GM23338 (cell line): ENCODE data around the gene OR1L6. TPM values are rescaled to one million over a fixed set of nuclear protein-coding genes. Genes with fewer than 3 reads are reported as not detected.

Experiments
- ATAC-seq: fragments of 200-7000 bp; cut with Tn5 transposase; 3 replicates; pipeline ENCODE4 v1.9.1; 2020
- DNase-seq: peaks from one replicate; pipeline ENCODE4 v3.0.0-alpha.2; 2015; ENCODE audit warnings: low spot score
- H2AFZ ChIP-seq: fragments of 200-600 bp; sonication (generic); 2 replicates; pipeline ENCODE4 v1.8.0; 2016; ENCODE audit warnings: antibody characterized with exemption, mild to moderate bottlenecking, moderate library complexity
- H3F3A ChIP-seq: fragments of 200-600 bp; sonication (generic); replicated peaks from 2 replicates; pipeline ENCODE4 v1.8.0; 2017; ENCODE audit warnings: antibody characterized with exemption, mixed run types, low read depth
- H3K27ac ChIP-seq: fragments of 200-600 bp; sonication (generic); 2 replicates; pipeline ENCODE4 v1.6.1; 2016; ENCODE audit warnings: low read depth
- H3K27me3 ChIP-seq: fragments of 200-600 bp; sonication (generic); 2 replicates; pipeline ENCODE4 v1.8.0; 2016; ENCODE audit warnings: mild to moderate bottlenecking, mixed run types, moderate library complexity; ENCODE audit not compliant: insufficient read depth
- H3K36me3 ChIP-seq: fragments of 200-600 bp; sonication (generic); 2 replicates; pipeline ENCODE4 v1.8.0; 2016; ENCODE audit warnings: mild to moderate bottlenecking; ENCODE audit not compliant: insufficient read depth
- H3K4me1 ChIP-seq: fragments of 200-600 bp; sonication (generic); 2 replicates; pipeline ENCODE4 v1.8.0; 2016; ENCODE audit warnings: mild to moderate bottlenecking, moderate library complexity; ENCODE audit not compliant: insufficient read depth
- H3K4me2 ChIP-seq: fragments of 200-600 bp; sonication (generic); 2 replicates; pipeline ENCODE4 v1.7.1; 2017; ENCODE audit warnings: mixed run types
- H3K4me3 ChIP-seq: fragments of 200-600 bp; sonication (generic); 2 replicates; pipeline ENCODE4 v1.6.1; 2016; ENCODE audit warnings: mixed run types
- H3K79me2 ChIP-seq: fragments of 200-600 bp; sonication (generic); replicated peaks from 2 replicates; pipeline ENCODE4 v1.8.0; 2017; ENCODE audit warnings: mild to moderate bottlenecking; ENCODE audit not compliant: insufficient read depth
- H3K9me2 ChIP-seq: fragments of 200-600 bp; sonication (generic); 2 replicates; pipeline ENCODE4 v1.8.0; 2017; ENCODE audit not compliant: insufficient read depth
- H4K20me1 ChIP-seq: fragments of 200-600 bp; sonication (generic); replicated peaks from 2 replicates; pipeline ENCODE4 v1.8.0; 2017; ENCODE audit warnings: mild to moderate bottlenecking; ENCODE audit not compliant: insufficient read depth
- H3K27ac Mint-ChIP-seq: 2 replicates; pipeline ENCODE4 v1.8.0; 2020; ENCODE audit warnings: inconsistent platforms, mild to moderate bottlenecking, moderate library complexity, mixed read lengths
- H3K27me3 Mint-ChIP-seq: 3 replicates; pipeline ENCODE4 v1.8.0; 2022; ENCODE audit warnings: low read depth, mild to moderate bottlenecking, moderate library complexity, mixed read lengths, inconsistent platforms; ENCODE audit not compliant: insufficient read depth, poor library complexity
- H3K36me3 Mint-ChIP-seq: 3 replicates; pipeline ENCODE4 v1.8.0; 2021; ENCODE audit warnings: low read depth, mild to moderate bottlenecking, inconsistent platforms, moderate library complexity, mixed read lengths
- H3K4me1 Mint-ChIP-seq: 3 replicates; pipeline ENCODE4 v1.8.0; 2020; ENCODE audit warnings: mild to moderate bottlenecking, inconsistent platforms, mixed read lengths
- H3K4me3 Mint-ChIP-seq: 3 replicates; pipeline ENCODE4 v1.8.0; 2021; ENCODE audit warnings: moderate library complexity, mild to moderate bottlenecking, inconsistent platforms, mixed read lengths
- H3K9me3 Mint-ChIP-seq: 3 replicates; pipeline ENCODE4 v1.8.0; 2020; ENCODE audit warnings: moderate library complexity, mild to moderate bottlenecking, inconsistent platforms, mixed read lengths
- CREB1 ChIP-seq: fragments of 250-450 bp; sonication (Bioruptor Pico); IDR thresholded peaks from 2 replicates; pipeline ENCODE4 v1.5.0; 2020; ENCODE audit warnings: low read depth, mild to moderate bottlenecking, moderate library complexity
- EZH2 ChIP-seq: fragments of 200-600 bp; sonication (generic); IDR thresholded peaks from one replicate; pipeline ENCODE4 v1.8.0; 2017; ENCODE audit warnings: antibody characterized with exemption, mild to moderate bottlenecking, low read depth; ENCODE audit not compliant: unreplicated experiment
- EZH2phosphoT487 ChIP-seq: fragments of 200-600 bp; sonication (generic); IDR thresholded peaks from one replicate; pipeline ENCODE4 v1.8.1; 2018; ENCODE audit warnings: antibody characterized with exemption; ENCODE audit not compliant: unreplicated experiment
- NANOG ChIP-seq: IDR thresholded peaks from 2 replicates; pipeline ENCODE4 v1.6.1; 2016; ENCODE audit warnings: antibody characterized with exemption, borderline replicate concordance
- POLR2AphosphoS5 ChIP-seq: IDR thresholded peaks from 2 replicates; pipeline ENCODE4 v1.6.1; 2016; ENCODE audit warnings: antibody characterized with exemption, low read depth
- ZNF114 ChIP-seq: fragments of 250-450 bp; sonication (Bioruptor Pico); IDR thresholded peaks from 2 replicates; pipeline ENCODE4 v1.5.0; 2020; ENCODE audit warnings: mild to moderate bottlenecking, moderate library complexity
- ZNF331 ChIP-seq: fragments of 250-450 bp; sonication (Bioruptor Pico); IDR thresholded peaks from 2 replicates; pipeline ENCODE4 v1.5.0; 2020; ENCODE audit warnings: low read depth, mild to moderate bottlenecking, moderate library complexity
- polyA plus RNA-seq: library from polyadenylated mRNA; unstranded; fragments of >200 nt; fragmentation: Nextera tagmentation; extraction: Ambion mirVana; gene quantifications from 2 replicates; pipeline ENCODE4 v1.2.1, GENCODE V29; 2016
- total RNA-seq: library from RNA; depleted of rRNA; stranded (reverse); fragments of >200 nt; shearing (Covaris generic); gene quantifications from 2 replicates; pipeline ENCODE4 v1.2.3, GENCODE V29; 2014
- TF ChIP-seq, protein P1 (sequence below): IDR thresholded peaks from one replicate; pipeline ENCODE4 v1.6.1; 2018; ENCODE audit warnings: antibody characterized with exemption; ENCODE audit not compliant: unreplicated experiment
- TF ChIP-seq, protein P2 (sequence below): IDR thresholded peaks from 2 replicates; pipeline ENCODE4 v1.6.1; 2016; ENCODE audit warnings: antibody characterized with exemption
- TF ChIP-seq, protein P3 (sequence below), 2 experiments: fragments of 200-600 bp in 1 of 2; sonication (generic) in 1 of 2; conservative IDR thresholded peaks; 2 replicates each; pipeline versions ENCODE4 v1.5.1 to v1.6.1; 2016 to 2017; ENCODE audit warnings: antibody characterized with exemption in 2 of 2, low read depth in 2 of 2, mild to moderate bottlenecking in 2 of 2, moderate library complexity in 1 of 2

Gene OR1L6
- total and polyA plus RNA-seq, 2 experiments from 2014 or later: not detected

DNA sequence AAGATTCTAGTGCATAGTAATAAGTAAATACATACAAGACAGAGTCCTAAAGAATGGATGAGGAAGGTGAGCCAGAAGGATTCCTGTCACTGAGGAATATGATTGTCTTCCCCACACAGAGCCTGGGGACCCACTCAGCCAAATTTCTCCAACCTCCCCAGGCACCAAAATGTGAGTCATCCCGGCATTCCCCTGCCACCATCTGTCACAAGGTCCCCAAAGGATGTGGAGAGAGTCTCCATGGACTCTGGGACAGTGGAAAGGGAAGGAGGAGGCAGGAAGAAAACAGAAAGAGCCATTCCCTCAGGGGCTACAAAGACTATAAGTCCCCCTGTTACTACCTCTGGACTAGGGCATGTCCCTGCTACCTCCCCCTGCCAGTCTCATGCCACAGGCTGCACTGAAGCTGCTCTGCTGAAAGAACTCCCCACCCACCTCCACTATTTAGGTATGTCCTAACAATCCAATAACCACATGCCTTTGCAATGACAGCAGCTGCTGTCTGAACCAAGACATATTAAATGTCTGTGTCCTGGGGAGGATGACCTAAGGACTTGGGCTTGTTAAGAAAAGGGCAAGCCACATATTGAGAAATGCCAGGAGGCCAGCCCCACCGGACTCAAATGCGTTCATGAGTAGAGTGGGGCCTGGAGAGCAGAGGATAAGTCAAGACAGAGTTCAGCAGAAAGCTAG is 36.0 kb downstream of the OR1L6 start:
- Mint-ChIP-seq H3K36me3 (no peaks in the 10 kb centered on the region; the same call in none of the 3 replicates), H3K27ac (no peak overlapping the region), H3K4me1 (no peaks in the 10 kb centered on the region), H3K9me3 (peaks cover 77% of the 10 kb centered on the region), H3K27me3 (no peaks in the 10 kb centered on the region), H3K4me3 (no peak overlapping the region)
- H3K79me2 ChIP-seq: no peaks in the 10 kb centered on the region
- ATAC-seq (no peak), DNase-seq (no peak)
- H3K27ac ChIP-seq: no peak overlapping the region
- H3K27me3 ChIP-seq: no peaks in the 10 kb centered on the region
- no peak overlapping the region for H3K4me3 ChIP-seq
- H3K36me3 ChIP-seq: no peaks in the 10 kb centered on the region
- no peak overlapping the region for H2AFZ ChIP-seq
- no peaks in the 10 kb centered on the region for H3F3A ChIP-seq
- no peaks in the 10 kb centered on the region for H4K20me1 ChIP-seq
- H3K4me2 ChIP-seq: no peak overlapping the region
- H3K9me2 ChIP-seq: no peaks in the 10 kb centered on the region
- TF ChIP-seq EZH2phosphoT487: no peak
- no peaks in the 10 kb centered on the region for H3K4me1 ChIP-seq

DNA sequence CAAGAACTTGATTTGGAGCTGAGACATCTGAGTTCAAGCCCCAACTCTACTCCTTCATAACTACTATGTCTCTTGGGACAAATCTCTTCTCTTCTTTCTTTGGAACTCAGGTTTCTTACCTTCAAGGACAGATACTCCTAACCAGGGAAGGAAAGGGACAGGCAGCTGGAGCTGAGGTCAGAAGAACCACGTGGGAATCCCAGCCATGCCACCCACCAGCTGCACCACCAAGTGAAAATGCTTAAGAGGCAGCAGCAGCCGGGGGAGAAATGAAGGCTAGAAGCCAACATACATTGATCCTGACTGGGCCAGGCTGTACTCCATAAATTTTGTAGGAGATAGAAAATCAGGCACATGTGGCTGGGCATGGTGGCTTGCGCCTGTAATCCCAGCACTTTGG is 37.1 kb downstream of the OR1L6 start:
- DNase-seq: no peak
- Histone ChIP-seq H3K36me3 (no peaks in the 10 kb centered on the region), H3K9me2 (no peaks in the 10 kb centered on the region), H3K4me2 (no peak overlapping the region), H3F3A (no peaks in the 10 kb centered on the region), H3K27me3 (no peaks in the 10 kb centered on the region), H2AFZ (no peak overlapping the region), H3K27ac (no peak overlapping the region), H3K4me3 (no peak overlapping the region), H3K4me1 (no peaks in the 10 kb centered on the region), H3K79me2 (no peaks in the 10 kb centered on the region), H4K20me1 (no peaks in the 10 kb centered on the region)
- Mint-ChIP-seq H3K9me3 (peaks cover 77% of the 10 kb centered on the region), H3K27me3 (no peaks in the 10 kb centered on the region), H3K4me1 (no peaks in the 10 kb centered on the region), H3K4me3 (no peak overlapping the region), H3K36me3 (no peaks in the 10 kb centered on the region; the same call in none of the 3 replicates), H3K27ac (no peak overlapping the region)
- no peak for ATAC-seq
- no peak for TF ChIP-seq POLR2AphosphoS5
- TF ChIP-seq ZNF331: no peak

DNA sequence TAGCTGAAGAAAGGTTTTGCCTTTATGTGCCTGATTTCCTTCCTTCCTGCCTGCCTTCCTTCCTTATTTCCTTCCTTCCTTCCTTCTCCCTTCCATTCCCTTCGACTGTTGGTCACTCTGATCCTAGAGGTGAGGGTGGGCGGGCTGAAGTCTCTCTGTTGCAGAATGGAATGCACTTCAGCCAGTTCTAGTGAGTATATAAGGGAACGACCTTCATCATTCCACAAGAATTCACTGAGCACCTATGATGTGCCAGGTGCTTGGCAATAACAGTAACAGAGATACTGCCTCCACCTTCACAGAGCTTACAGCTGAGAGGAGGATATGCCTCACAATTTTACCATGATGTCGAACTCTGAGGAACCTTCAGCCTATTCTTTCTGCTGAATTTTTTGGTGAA is 37.9 kb downstream of the OR1L6 start:
- no peaks in the 10 kb centered on the region for H3K4me1 ChIP-seq
- H3K9me2 ChIP-seq: 0 out of 2 replicates have a peak, but pooled peaks cover 2% of the 10 kb centered on the region
- no peak overlapping the region for H3K27ac ChIP-seq
- no peaks in the 10 kb centered on the region for H4K20me1 ChIP-seq
- Mint-ChIP-seq H3K4me1 (no peaks in the 10 kb centered on the region), H3K4me3 (no peak overlapping the region), H3K9me3 (peaks cover 76% of the 10 kb centered on the region), H3K36me3 (no peaks in the 10 kb centered on the region; the same call in none of the 3 replicates), H3K27ac (no peak overlapping the region), H3K27me3 (no peaks in the 10 kb centered on the region)
- no peak overlapping the region for H3K4me3 ChIP-seq
- ATAC-seq (no peak), DNase-seq (peak; percentile 16)
- H2AFZ ChIP-seq: no peak overlapping the region
- no peaks in the 10 kb centered on the region for H3K79me2 ChIP-seq
- H3K36me3 ChIP-seq: no peaks in the 10 kb centered on the region
- H3K4me2 ChIP-seq: no peak overlapping the region
- no peaks in the 10 kb centered on the region for H3F3A ChIP-seq
- no peaks in the 10 kb centered on the region for H3K27me3 ChIP-seq
- TF ChIP-seq, protein P1, sequence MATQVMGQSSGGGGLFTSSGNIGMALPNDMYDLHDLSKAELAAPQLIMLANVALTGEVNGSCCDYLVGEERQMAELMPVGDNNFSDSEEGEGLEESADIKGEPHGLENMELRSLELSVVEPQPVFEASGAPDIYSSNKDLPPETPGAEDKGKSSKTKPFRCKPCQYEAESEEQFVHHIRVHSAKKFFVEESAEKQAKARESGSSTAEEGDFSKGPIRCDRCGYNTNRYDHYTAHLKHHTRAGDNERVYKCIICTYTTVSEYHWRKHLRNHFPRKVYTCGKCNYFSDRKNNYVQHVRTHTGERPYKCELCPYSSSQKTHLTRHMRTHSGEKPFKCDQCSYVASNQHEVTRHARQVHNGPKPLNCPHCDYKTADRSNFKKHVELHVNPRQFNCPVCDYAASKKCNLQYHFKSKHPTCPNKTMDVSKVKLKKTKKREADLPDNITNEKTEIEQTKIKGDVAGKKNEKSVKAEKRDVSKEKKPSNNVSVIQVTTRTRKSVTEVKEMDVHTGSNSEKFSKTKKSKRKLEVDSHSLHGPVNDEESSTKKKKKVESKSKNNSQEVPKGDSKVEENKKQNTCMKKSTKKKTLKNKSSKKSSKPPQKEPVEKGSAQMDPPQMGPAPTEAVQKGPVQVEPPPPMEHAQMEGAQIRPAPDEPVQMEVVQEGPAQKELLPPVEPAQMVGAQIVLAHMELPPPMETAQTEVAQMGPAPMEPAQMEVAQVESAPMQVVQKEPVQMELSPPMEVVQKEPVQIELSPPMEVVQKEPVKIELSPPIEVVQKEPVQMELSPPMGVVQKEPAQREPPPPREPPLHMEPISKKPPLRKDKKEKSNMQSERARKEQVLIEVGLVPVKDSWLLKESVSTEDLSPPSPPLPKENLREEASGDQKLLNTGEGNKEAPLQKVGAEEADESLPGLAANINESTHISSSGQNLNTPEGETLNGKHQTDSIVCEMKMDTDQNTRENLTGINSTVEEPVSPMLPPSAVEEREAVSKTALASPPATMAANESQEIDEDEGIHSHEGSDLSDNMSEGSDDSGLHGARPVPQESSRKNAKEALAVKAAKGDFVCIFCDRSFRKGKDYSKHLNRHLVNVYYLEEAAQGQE: no peak
- TF ChIP-seq EZH2 (no peak), NANOG (no peak), ZNF114 (CRISPR knock-in tag) (no peak), CREB1 (CRISPR knock-in tag) (no peak)
- TF ChIP-seq, protein P2, sequence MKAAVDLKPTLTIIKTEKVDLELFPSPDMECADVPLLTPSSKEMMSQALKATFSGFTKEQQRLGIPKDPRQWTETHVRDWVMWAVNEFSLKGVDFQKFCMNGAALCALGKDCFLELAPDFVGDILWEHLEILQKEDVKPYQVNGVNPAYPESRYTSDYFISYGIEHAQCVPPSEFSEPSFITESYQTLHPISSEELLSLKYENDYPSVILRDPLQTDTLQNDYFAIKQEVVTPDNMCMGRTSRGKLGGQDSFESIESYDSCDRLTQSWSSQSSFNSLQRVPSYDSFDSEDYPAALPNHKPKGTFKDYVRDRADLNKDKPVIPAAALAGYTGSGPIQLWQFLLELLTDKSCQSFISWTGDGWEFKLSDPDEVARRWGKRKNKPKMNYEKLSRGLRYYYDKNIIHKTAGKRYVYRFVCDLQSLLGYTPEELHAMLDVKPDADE: no peak
- TF ChIP-seq, protein P3, sequence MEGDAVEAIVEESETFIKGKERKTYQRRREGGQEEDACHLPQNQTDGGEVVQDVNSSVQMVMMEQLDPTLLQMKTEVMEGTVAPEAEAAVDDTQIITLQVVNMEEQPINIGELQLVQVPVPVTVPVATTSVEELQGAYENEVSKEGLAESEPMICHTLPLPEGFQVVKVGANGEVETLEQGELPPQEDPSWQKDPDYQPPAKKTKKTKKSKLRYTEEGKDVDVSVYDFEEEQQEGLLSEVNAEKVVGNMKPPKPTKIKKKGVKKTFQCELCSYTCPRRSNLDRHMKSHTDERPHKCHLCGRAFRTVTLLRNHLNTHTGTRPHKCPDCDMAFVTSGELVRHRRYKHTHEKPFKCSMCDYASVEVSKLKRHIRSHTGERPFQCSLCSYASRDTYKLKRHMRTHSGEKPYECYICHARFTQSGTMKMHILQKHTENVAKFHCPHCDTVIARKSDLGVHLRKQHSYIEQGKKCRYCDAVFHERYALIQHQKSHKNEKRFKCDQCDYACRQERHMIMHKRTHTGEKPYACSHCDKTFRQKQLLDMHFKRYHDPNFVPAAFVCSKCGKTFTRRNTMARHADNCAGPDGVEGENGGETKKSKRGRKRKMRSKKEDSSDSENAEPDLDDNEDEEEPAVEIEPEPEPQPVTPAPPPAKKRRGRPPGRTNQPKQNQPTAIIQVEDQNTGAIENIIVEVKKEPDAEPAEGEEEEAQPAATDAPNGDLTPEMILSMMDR (conservative IDR thresholded peaks at IDR 0.05; ENCODE audit: low read depth in 2 of 2): no peak
